ENCODE measurements around the gene RGS18.

GRCh38 chr1:192160196-192160595 lies 1.9 kb downstream of the RGS18 start:
- TF ChIP-seq CTCF (IDR thresholded peaks at IDR 0.05) (no peak), POLR2AphosphoS5 (IDR thresholded peaks at IDR 0.05) (no peak), EP300 (IDR thresholded peaks at IDR 0.05) (no peak)

Measured in gastroesophageal sphincter (tissue), 3 donors.